ENCODE measurements around the gene DDX60. TPM values are rescaled to one million over a fixed set of nuclear protein-coding genes. Genes with fewer than 3 reads are reported as not detected.
A peak's percentile ranks its signal among the peaks of the same experiment; 100 is the strongest.

The DDX60 gene, protein sequence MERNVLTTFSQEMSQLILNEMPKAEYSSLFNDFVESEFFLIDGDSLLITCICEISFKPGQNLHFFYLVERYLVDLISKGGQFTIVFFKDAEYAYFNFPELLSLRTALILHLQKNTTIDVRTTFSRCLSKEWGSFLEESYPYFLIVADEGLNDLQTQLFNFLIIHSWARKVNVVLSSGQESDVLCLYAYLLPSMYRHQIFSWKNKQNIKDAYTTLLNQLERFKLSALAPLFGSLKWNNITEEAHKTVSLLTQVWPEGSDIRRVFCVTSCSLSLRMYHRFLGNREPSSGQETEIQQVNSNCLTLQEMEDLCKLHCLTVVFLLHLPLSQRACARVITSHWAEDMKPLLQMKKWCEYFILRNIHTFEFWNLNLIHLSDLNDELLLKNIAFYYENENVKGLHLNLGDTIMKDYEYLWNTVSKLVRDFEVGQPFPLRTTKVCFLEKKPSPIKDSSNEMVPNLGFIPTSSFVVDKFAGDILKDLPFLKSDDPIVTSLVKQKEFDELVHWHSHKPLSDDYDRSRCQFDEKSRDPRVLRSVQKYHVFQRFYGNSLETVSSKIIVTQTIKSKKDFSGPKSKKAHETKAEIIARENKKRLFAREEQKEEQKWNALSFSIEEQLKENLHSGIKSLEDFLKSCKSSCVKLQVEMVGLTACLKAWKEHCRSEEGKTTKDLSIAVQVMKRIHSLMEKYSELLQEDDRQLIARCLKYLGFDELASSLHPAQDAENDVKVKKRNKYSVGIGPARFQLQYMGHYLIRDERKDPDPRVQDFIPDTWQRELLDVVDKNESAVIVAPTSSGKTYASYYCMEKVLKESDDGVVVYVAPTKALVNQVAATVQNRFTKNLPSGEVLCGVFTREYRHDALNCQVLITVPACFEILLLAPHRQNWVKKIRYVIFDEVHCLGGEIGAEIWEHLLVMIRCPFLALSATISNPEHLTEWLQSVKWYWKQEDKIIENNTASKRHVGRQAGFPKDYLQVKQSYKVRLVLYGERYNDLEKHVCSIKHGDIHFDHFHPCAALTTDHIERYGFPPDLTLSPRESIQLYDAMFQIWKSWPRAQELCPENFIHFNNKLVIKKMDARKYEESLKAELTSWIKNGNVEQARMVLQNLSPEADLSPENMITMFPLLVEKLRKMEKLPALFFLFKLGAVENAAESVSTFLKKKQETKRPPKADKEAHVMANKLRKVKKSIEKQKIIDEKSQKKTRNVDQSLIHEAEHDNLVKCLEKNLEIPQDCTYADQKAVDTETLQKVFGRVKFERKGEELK (N-terminal part only)
- 10 to 100 TPM; 26.8 to 28.2 TPM for total RNA-seq

DNA sequence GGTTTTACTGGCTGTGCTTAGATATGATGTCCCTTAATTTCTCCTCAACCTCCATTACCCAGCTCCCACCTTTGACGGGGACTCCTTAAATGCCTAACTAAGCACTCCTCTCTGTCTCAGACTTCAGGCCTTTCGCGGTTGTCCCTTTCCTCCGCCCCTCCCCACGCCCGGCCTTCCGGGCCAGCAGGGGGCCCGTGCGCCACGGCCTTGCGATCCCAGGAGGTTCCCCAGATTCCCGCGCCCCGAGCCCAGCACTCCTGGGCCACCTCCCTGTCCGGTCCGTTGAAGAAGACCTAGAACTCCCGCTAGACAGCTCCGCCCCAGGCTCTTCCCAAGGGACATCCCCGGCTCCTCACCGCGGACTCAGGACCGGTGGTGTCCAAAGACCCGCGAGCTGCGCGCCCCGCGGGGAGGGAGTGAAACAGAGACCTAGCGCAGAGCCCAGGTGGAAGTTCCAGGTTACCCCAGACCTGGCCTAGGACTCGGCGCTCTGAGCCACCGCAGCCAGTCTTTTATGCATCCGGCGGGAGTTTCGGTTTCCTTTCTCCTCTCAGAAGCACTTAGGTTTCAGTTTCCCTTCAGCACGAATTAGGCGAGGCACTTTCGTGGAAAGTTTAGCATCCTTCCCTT lies at the start of gene DDX60:
DDX60 (minus strand) TSS at position 487 of the 630 bp plus-strand sequence. CDS start 7,493 bp downstream, outside the sequence.
- Mint-ChIP-seq H3K4me1 (ENCODE audit: low read depth) (peaks cover 31% of the 10 kb centered on the region), H3K36me3 (ENCODE audit: low read depth) (no peaks in the 10 kb centered on the region), H3K4me3 (peak within 1 kb of the TSS; percentile 85), H3K27me3 (ENCODE audit: low read depth) (no peaks in the 10 kb centered on the region), H3K9me3 (no peaks in the 10 kb centered on the region), H3K27ac (peak within 1 kb of the TSS; percentile 89)
- CTCF ChIA-PET: interaction anchor here (0.9 to 1.1 kb wide), 2 partner anchors 10 to 61 kb away, joined by 3 read pairs; no protein-coding TSS in a partner anchor
- peak; percentile 90 for DNase-seq
- intact Hi-C loops (cut with micrococcal nuclease): loop anchor here (1.0 to 5.0 kb wide), 6 partner anchors 104 to 1344 kb away; partner anchors contain the start of gene CBR4

DNA sequence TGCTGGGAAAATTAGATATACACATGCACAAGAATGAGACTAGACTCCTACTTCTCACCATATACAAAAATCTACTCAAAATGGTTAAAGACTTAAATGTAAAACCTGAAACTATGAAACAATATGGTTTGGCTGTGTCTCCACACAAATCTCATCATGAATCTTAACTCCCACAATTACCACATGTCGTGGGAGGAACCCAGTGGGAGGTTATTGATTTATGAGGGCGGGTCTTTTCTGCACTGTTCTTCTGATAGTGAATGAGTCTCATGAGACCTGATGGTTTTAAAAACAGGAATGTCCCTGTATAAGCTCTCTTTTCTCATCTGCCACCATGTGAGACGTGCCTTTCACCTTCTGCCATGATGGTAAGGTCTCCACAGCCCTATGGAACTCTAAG lies 48.5 kb upstream of the DDX60 start:
- no peak for DNase-seq
- H3K27ac Mint-ChIP-seq: no peak overlapping the region
- peaks cover 70% of the 10 kb centered on the region for H3K36me3 Mint-ChIP-seq (ENCODE audit: low read depth)
- no peak overlapping the region for H3K4me3 Mint-ChIP-seq
- H3K4me1 Mint-ChIP-seq (ENCODE audit: low read depth): no peaks in the 10 kb centered on the region
- CTCF ChIA-PET: no interaction called here
- no peaks in the 10 kb centered on the region for H3K27me3 Mint-ChIP-seq (ENCODE audit: low read depth)
- peaks cover 5% of the 10 kb centered on the region for H3K9me3 Mint-ChIP-seq
- intact Hi-C loops (cut with micrococcal nuclease): no loop called here

GRCh38 chr4:168362025-168362401 lies 43.5 kb upstream of the DDX60 start:
- Mint-ChIP-seq H3K4me3 (no peak overlapping the region), H3K36me3 (ENCODE audit: low read depth) (peaks cover 68% of the 10 kb centered on the region), H3K27ac (no peak overlapping the region), H3K4me1 (ENCODE audit: low read depth) (no peaks in the 10 kb centered on the region), H3K27me3 (ENCODE audit: low read depth) (no peaks in the 10 kb centered on the region), H3K9me3 (peaks cover 9% of the 10 kb centered on the region)
- CTCF ChIA-PET: no interaction called here
- intact Hi-C loops (cut with micrococcal nuclease): no loop called here
- no peak for DNase-seq

GRCh38 chr4:168361365-168362024 lies 42.9 kb upstream of the DDX60 start:
- Mint-ChIP-seq H3K4me1 (ENCODE audit: low read depth) (no peaks in the 10 kb centered on the region), H3K9me3 (peaks cover 9% of the 10 kb centered on the region), H3K27me3 (ENCODE audit: low read depth) (no peaks in the 10 kb centered on the region), H3K27ac (no peak overlapping the region), H3K36me3 (ENCODE audit: low read depth) (peaks cover 71% of the 10 kb centered on the region), H3K4me3 (no peak overlapping the region)
- intact Hi-C loops (cut with micrococcal nuclease): no loop called here
- no peak for DNase-seq
- CTCF ChIA-PET: no interaction called here

GRCh38 chr4:168360271-168360670 lies 41.7 kb upstream of the DDX60 start:
- no peak overlapping the region for H3K27ac Mint-ChIP-seq
- no peak overlapping the region for H3K4me3 Mint-ChIP-seq
- H3K4me1 Mint-ChIP-seq (ENCODE audit: low read depth): no peaks in the 10 kb centered on the region
- CTCF ChIA-PET: no interaction called here
- no peaks in the 10 kb centered on the region for H3K27me3 Mint-ChIP-seq (ENCODE audit: low read depth)
- H3K36me3 Mint-ChIP-seq (ENCODE audit: low read depth): peaks cover 68% of the 10 kb centered on the region
- no peak for DNase-seq
- H3K9me3 Mint-ChIP-seq: peaks cover 9% of the 10 kb centered on the region
- intact Hi-C loops (cut with micrococcal nuclease): no loop called here

DNA sequence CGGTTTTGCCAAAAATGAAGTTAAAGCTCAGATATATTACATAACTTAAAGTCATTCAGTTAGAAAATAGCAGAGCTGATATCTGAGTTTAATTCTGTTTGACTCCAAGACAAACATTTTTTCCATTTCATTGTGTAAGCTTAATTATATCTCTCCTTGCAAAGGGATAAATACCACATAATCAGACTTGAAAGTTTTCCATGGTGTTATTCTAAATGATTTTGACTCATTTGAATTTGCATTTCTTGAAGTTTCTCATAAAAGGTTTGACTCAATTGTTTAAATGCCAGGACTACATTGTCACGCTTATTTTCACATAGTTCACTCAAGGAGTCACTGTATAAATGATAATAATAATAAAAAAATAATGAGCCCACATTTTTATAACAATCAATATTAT lies 39.4 kb upstream of the DDX60 start:
- Mint-ChIP-seq H3K27ac (no peak overlapping the region), H3K4me3 (no peak overlapping the region), H3K27me3 (ENCODE audit: low read depth) (no peaks in the 10 kb centered on the region), H3K4me1 (ENCODE audit: low read depth) (no peaks in the 10 kb centered on the region), H3K9me3 (peaks cover 8% of the 10 kb centered on the region), H3K36me3 (ENCODE audit: low read depth) (peaks cover 58% of the 10 kb centered on the region)
- intact Hi-C loops (cut with micrococcal nuclease): no loop called here
- DNase-seq: no peak
- CTCF ChIA-PET: no interaction called here

DNA sequence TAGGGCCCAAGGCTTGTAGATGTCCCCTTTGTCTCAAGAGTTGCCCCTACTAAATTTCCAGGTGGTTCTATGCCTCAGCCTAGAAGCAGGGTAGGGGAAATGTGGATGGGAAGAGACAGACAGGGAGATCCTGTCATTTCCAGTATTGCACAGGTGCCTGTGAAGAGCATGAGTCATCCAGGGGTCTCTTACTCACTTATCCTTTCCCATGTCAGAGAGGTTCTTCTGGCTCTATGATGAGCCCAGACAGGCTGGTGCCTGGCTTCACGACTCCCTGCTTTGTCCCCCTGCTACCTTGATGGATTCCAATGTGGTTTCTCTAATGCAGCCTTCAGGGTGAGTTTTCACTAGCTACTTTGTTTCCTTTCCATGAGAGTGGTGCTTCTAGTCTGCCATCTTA lies 35.2 kb upstream of the DDX60 start:
- H3K9me3 Mint-ChIP-seq: peaks cover 29% of the 10 kb centered on the region
- H3K27me3 Mint-ChIP-seq (ENCODE audit: low read depth): no peaks in the 10 kb centered on the region
- H3K4me1 Mint-ChIP-seq (ENCODE audit: low read depth): no peaks in the 10 kb centered on the region
- DNase-seq: no peak
- no peak overlapping the region for H3K27ac Mint-ChIP-seq
- peaks cover 25% of the 10 kb centered on the region for H3K36me3 Mint-ChIP-seq (ENCODE audit: low read depth)
- CTCF ChIA-PET: no interaction called here
- no peak overlapping the region for H3K4me3 Mint-ChIP-seq
- intact Hi-C loops (cut with micrococcal nuclease): no loop called here

GRCh38 chr4:168337550-168337940 lies 19.0 kb upstream of the DDX60 start:
- DNase-seq: no peak
- no peaks in the 10 kb centered on the region for H3K27me3 Mint-ChIP-seq (ENCODE audit: low read depth)
- H3K9me3 Mint-ChIP-seq: peaks cover 12% of the 10 kb centered on the region
- H3K4me3 Mint-ChIP-seq: no peak overlapping the region
- intact Hi-C loops (cut with micrococcal nuclease): no loop called here
- no peaks in the 10 kb centered on the region for H3K36me3 Mint-ChIP-seq (ENCODE audit: low read depth)
- CTCF ChIA-PET: no interaction called here
- no peak overlapping the region for H3K27ac Mint-ChIP-seq
- H3K4me1 Mint-ChIP-seq (ENCODE audit: low read depth): no peaks in the 10 kb centered on the region

- CTCF ChIA-PET: no interaction called here
- Mint-ChIP-seq H3K4me1 (ENCODE audit: low read depth) (no peaks in the 10 kb centered on the region), H3K36me3 (ENCODE audit: low read depth) (no peaks in the 10 kb centered on the region), H3K27me3 (ENCODE audit: low read depth) (no peaks in the 10 kb centered on the region), H3K4me3 (no peak overlapping the region), H3K27ac (no peak overlapping the region), H3K9me3 (peaks cover 8% of the 10 kb centered on the region)
- intact Hi-C loops (cut with micrococcal nuclease): no loop called here
- no peak for DNase-seq
These were observed 18.4 kb upstream of the DDX60 start for GRCh38 chr4:168336837-168337549.

DNA sequence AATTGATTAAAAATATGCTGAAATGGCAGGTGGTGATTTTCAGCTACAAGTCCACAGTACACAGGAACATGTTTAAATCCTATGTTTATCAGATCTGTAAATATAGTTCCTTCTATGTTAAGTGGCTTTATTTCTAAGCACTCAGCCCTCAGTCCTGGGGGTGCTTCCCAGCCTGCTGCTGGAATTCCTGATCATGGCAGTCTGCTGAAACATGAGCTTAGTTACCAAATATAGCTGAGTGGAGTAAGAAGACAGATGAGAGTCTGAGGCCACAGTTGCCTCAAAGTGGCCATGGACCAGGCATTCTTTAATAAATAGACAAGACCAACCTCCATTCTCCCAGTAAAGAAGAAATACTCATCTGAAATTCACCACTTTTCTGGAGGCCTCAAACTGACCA lies 17.1 kb upstream of the DDX60 start:
- no peak overlapping the region for H3K4me3 Mint-ChIP-seq
- H3K9me3 Mint-ChIP-seq: no peaks in the 10 kb centered on the region
- DNase-seq: no peak
- no peaks in the 10 kb centered on the region for H3K4me1 Mint-ChIP-seq (ENCODE audit: low read depth)
- CTCF ChIA-PET: no interaction called here
- intact Hi-C loops (cut with micrococcal nuclease): no loop called here
- H3K27me3 Mint-ChIP-seq (ENCODE audit: low read depth): no peaks in the 10 kb centered on the region
- no peak overlapping the region for H3K27ac Mint-ChIP-seq
- H3K36me3 Mint-ChIP-seq (ENCODE audit: low read depth): no peaks in the 10 kb centered on the region

DNA sequence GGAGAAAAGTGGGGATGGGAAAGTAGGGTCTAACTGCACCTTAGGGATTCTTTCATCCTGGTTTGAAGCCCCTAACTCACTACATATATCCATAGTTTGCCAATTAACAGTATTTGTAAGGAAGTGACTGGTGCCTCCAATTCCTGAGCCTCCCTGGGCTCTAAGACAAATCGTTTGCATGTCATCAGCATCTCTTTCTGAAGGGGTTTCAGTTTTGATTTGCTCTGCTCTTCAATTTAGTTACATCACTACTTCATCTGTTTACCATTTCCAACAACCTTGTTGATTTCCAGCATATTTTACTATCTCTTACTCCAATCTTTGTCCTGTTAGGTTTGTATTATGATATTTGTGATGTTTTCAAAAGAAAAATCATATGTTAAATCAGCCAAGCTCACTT lies 15.5 kb upstream of the DDX60 start:
- no peaks in the 10 kb centered on the region for H3K4me1 Mint-ChIP-seq (ENCODE audit: low read depth)
- intact Hi-C loops (cut with micrococcal nuclease): no loop called here
- no peaks in the 10 kb centered on the region for H3K36me3 Mint-ChIP-seq (ENCODE audit: low read depth)
- no peaks in the 10 kb centered on the region for H3K9me3 Mint-ChIP-seq
- no peaks in the 10 kb centered on the region for H3K27me3 Mint-ChIP-seq (ENCODE audit: low read depth)
- CTCF ChIA-PET: no interaction called here
- no peak overlapping the region for H3K4me3 Mint-ChIP-seq
- DNase-seq: no peak
- no peak overlapping the region for H3K27ac Mint-ChIP-seq

All from activated naive CD4-positive, alpha-beta T cell treated with anti-CD3 and anti-CD28 coated beads for 36 hours (primary cell).